GM21529 (cell line): Measurements from ENCODE around the gene COL10A1.
"Not testable (repeated sequence)": the region's sequence is repeated elsewhere in the genome, so short reads cannot be mapped to it uniquely, and the experiment has no call there.

Source experiments
- ATAC-seq: cut with Tn5 transposase; IDR thresholded peaks from one replicate; pipeline ENCODE4 v1.9.1; 2021; ENCODE audit not compliant: unreplicated experiment

COL10A1 gene

DNA sequence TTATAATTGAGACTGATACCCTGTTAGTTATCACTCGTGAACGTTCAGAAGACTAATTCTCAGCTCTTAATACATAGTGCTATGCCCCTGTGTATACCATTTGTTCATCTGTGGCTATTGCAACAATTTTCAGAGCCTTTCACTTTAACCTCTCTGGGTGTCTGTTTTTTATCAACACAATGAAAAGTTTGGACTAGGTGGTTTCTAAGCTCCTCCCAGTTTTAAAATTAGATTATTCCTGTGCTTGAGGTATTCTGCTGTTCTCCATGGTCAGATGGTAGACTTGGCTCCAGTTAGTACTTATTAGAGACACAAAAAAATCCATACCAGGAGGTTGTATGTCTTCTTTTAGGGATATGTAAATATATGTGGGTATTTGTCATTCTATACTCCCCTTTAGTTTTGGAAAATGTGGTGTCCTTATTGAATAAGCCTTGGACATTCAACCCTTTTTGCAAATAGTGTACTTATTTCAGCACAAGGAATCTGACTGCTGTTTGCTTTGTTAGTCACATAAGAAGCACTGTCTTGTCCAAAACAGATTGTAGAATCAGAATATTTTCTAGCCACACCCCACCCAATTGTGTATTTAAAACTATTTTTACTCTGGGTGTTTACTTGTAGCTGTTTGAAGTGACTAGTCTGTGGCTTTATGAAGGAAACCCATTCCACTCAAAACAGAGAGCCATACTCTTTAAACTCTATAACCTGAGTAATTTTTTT lies 2.0 kb upstream of the COL10A1 start:
- no peak for ATAC-seq

GRCh38 chr6:116120430-116120829 lies 5.5 kb downstream of the COL10A1 start:
- no peak for ATAC-seq

- no peak for ATAC-seq
Observed at GRCh38 chr6:116118608-116119007, 7.3 kb downstream of the COL10A1 start.

DNA sequence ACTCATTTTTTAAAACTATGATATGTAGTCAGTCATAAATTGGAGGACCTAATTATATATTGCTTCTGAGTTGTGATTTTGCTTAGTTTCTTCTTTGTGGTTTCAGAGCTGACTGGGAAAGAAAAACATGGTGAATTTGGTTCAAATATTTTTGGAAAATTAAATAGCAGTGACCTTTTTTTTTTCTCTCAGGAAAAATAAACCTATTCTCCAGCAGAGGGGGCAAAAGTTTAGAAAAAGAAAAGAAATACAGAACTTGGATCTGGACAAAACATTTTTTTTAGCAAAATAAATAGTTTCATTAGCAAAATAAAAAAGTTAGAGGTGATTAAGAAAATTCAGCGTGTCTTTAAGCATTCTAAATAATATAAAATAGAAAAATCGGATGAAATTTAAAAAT lies 10.2 kb downstream of the COL10A1 start:
- ATAC-seq: no peak

GRCh38 chr6:116113386-116113785 lies 12.5 kb downstream of the COL10A1 start:
- no peak for ATAC-seq

DNA sequence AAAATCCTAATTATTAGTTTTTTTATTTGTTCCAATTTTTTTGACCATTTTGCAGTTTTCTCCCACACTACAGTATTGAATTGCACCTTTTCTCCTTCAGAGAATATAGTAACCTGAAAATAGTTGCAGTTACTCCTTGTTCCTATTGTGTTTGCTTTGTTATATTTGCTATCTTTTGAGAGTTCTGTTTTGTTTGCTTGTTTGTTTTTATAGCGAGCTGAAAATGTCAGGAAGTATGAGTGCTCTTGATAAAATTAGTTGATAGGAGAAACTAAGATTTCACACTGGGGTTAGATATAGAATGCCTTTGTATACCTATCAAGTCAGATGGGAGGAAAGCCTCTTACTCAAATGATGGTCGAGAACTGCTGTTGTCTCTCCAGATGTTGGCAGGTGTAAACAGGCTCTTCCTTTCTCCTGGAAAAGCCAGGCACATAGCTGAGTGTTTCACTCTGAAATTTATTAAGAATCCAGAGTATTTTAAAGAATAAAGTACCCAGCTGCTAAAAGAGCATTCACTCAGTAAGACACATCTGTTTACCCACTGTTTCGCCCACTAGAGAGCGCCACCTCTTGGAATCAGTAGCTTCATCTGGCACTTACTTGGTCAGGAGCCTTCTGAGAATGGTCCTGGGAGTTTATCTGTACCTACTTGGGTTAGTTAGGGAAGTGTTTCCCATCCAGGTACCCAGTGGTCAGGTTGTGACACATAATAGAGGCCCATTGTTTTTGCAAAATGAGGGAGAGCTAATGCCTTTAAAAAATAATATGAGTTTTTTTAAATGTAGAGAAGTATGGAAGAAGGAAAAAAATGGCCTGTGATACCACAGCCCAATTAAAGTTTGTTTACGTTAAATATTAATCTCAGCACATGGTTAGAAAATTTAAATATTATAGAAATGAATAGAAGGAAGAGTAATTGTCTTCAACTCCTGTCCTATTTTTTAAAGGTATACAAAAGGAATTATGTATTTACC lies 14.1 kb downstream of the COL10A1 start:
- ATAC-seq: peak; percentile 86

DNA sequence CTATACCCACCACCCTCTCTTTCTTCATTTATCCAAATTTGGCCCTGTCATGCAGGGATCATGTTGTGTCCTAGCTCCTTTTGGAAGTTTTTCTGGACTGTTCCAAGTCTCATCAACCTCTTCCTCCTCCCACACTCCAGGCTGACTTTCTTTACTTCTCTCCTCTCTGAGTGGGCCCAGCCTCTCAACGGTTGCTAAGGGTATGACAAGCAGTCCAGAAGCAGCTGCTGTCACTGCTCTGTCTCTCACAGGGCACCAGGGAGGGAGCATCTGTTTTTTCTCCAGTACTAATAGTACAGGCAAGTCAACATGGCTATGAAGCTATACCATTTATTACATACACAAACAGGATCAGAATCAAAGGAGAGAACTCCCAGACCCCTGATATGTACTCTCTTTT lies 17.1 kb downstream of the COL10A1 start:
- no peak for ATAC-seq

DNA sequence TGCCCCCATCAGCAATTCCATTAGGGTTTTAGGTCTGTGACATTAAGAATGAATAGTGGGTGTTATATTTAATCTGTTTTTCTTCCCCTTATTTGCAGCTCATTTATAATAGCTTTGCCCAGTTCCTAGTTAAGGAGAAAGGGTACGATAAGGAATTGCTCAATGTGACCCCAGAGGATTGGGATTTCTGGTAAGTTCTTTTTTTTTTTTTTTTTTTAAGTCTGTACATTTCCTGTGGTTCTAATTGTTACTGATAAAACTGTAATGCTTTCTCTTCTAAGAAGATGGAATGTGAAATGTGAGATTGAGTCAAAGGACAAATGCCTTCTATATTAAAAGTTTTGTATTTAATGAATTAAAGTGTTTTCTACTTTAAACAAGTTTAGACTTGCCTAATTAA lies 19.8 kb downstream of the COL10A1 start:
- no peak for ATAC-seq

DNA sequence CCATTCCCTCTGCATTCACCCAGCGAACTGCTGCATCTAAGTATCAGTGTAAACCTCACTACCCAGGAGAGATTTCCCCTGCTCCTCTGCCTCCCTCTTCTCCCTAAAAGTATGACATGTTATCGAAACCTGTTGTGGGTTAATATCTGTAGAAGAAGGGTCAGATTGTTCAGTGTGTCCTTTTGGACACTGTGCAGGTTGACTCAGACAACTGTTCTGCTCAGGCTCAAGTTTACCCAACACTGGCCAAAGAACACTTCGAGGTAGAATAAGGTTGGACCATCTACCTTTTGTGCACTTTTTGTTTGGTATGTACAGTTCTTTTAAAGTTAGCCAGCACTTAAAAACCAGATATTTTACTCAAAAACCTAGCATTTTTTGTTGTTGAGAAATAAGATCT lies 20.7 kb downstream of the COL10A1 start:
- no peak for ATAC-seq

- ATAC-seq: no peak
Observed at GRCh38 chr6:116104636-116105035, 21.3 kb downstream of the COL10A1 start.

DNA sequence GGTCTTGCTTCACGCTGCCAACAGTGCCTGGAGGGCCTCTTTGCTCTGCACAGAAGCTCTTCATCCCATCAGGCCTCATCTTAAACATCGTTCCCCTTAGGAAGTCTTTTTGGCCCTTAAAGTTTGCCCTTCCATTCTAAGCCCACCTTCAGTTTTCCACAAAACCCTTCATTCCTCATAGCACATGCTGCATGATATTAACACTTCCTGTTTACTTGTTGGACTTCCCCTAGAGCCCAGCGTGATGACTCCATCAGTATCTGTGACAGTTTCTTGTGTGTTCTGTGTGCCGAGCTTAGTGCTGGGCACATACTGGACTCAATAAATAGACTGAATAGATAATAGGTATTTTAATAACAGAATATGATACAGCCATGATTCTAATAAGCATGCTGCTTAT lies 23.1 kb downstream of the COL10A1 start:
- no peak for ATAC-seq

- ATAC-seq: no peak
Observed at GRCh38 chr6:116101790-116102189, 24.1 kb downstream of the COL10A1 start.

GRCh38 chr6:116101302-116101718 lies 24.6 kb downstream of the COL10A1 start:
- ATAC-seq: no peak

DNA sequence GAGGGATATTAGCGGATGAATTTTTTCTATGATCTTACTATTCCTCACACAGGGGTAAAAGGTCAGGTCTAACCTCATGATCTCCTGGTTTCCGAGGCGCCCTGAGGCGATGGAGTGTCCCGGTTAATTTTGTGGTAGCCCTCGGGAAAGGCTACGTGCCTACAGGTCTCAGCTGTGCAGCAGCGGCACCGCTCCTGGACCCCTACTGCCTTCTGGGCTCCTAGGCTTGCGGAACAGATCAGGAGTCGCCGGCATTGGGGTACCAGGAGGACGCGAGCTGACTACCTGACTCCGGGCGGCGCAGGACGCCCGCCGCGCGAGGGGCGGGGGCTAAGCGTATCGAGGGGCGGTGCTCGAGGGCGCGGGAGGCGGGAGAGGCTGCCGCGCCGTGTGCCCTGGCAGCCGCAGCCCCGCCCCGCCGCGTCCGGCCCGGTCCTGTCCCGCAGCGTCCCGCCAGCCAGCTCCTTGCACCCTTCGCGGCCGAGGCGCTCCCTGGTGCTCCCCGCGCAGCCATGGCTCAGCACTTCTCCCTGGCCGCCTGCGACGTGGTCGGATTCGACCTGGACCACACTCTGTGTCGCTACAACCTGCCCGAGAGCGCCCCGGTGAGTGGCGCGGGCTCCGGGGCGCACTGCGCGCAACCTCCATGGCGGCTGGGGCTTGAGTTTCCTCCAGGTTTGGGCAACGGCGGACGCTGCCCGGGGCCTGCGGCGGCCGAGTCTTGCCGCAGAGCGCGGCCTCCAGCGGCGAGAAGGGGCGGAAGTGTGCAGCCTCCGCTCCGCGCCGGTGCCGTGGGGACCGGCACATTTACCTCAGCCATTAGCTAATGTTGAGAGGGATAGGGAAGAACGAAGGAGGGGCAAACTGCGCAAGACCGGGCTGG lies 25.3 kb downstream of the COL10A1 start, which contains the start of gene NT5DC1:
Gene NT5DC1, plus strand, starts transcription at position 435 of the 883 bp plus-strand sequence. Its CDS starts 78 bp downstream, at position 513.
- peak; percentile 88 for ATAC-seq

GRCh38 chr6:116099036-116099435 lies 26.9 kb downstream of the COL10A1 start:
- ATAC-seq: no peak

DNA sequence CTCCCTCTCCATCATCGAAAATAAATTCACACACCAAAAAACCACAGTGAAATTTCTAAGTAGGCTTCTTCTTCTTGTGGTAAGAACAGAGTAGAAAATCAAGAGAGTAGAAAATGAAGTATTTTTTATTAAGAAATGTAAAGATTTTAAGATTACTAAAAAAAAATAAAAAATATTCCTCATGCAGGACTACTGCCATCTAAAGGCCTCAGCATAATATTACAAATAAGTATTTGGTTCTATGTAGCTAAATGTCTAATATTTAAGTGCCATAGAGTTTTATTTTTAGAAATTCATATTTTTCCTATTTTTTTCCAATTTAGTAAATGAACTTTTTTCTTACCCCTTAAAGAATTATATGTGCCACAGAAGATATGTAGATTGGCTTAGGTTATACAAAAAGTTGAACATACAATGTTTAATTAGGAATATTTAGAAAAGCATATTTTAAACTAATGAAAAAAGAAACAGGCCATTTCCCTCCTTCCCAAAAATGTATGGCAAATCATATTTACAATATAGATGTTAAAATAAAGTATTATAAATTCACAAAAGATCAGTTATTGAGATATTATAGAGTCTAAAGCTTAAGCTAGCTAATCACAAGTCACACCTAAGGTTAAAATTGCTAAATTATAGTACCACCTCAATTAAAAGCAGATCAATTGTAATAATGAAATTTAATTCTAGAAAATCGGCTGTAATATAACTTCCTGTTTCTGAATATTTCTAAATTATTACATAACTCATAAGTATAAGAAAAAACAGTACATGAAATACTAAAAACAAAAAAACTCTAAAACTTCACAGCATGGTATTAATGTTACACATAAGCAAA lies 28.7 kb downstream of the COL10A1 start:
- ATAC-seq: no peak

- not testable (repeated sequence) for ATAC-seq
Observed at GRCh38 chr6:116096048-116096759, 29.7 kb downstream of the COL10A1 start.

GRCh38 chr6:116094041-116094440 lies 31.9 kb downstream of the COL10A1 start:
- ATAC-seq: no peak

DNA sequence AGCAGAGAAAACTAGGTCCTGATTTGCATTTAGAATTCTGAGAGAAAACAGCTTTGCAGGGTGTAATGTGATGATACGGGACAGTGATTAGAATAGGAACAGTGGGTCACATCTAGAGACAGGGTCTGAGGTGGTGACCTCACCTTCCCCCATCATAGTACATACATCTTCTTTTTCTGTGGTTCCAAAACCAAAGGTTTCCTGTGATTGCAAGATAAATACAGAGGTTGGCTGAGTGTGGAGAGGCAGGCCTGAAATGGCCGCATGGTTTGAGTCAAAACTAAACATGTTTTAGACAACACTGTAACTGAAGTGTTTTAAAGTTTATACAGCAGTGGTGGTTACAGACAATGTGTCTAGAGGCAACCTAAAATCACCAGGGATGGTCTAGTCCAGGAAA lies 35.7 kb downstream of the COL10A1 start:
- peak; percentile 46 for ATAC-seq
